Hepatocyte (in vitro differentiated cells): ENCODE measurements around the gene SUSD3. TPM values are rescaled to one million over a fixed set of nuclear protein-coding genes. Genes with fewer than 3 reads are reported as not detected.

ENCODE experiments used
- DNase-seq: peaks from one replicate; pipeline ENCODE4 v3.0.0-alpha.2; 2016; ENCODE audit warnings: low spot score
- H2AFZ ChIP-seq: fragments of 200-600 bp; sonication (generic); 2 replicates; pipeline ENCODE4 v1.6.0; 2016; ENCODE audit warnings: antibody characterized with exemption, mild to moderate bottlenecking
- H3K27ac ChIP-seq: fragments of 200-600 bp; sonication (generic); 2 replicates; pipeline ENCODE4 v1.5.1; 2016; ENCODE audit warnings: mild to moderate bottlenecking
- H3K27me3 ChIP-seq: fragments of 200-600 bp; sonication (generic); 2 replicates; pipeline ENCODE4 v1.6.1; 2016
- H3K36me3 ChIP-seq: fragments of 200-600 bp; sonication (generic); replicated peaks from 2 replicates; pipeline ENCODE4 v1.5.1; 2016; ENCODE audit warnings: low read depth; ENCODE audit not compliant: insufficient read depth
- H3K4me1 ChIP-seq: fragments of 200-600 bp; sonication (generic); 2 replicates; pipeline ENCODE4 v1.5.1; 2016; ENCODE audit warnings: mild to moderate bottlenecking, moderate library complexity; ENCODE audit not compliant: insufficient read depth
- H3K4me2 ChIP-seq: fragments of 200-600 bp; sonication (generic); 2 replicates; pipeline ENCODE4 v1.6.0; 2016
- H3K4me3 ChIP-seq: fragments of 200-600 bp; sonication (generic); 2 replicates; pipeline ENCODE4 v1.5.1; 2016; ENCODE audit warnings: mild to moderate bottlenecking
- H3K79me2 ChIP-seq: fragments of 200-600 bp; sonication (generic); 2 replicates; pipeline ENCODE4 v1.6.0; 2017; ENCODE audit warnings: mild to moderate bottlenecking
- H3K9me2 ChIP-seq: fragments of 200-600 bp; sonication (generic); replicated peaks from 2 replicates; pipeline ENCODE4 v1.6.0; 2017; ENCODE audit warnings: mild to moderate bottlenecking; ENCODE audit not compliant: insufficient read depth
- H3K9me3 ChIP-seq: fragments of 200-600 bp; sonication (generic); 2 replicates; pipeline ENCODE4 v1.5.1; 2016; ENCODE audit warnings: low read depth, mild to moderate bottlenecking
- H4K20me1 ChIP-seq: fragments of 200-600 bp; sonication (generic); 2 replicates; pipeline ENCODE4 v1.6.0; 2016; ENCODE audit warnings: mild to moderate bottlenecking; ENCODE audit not compliant: insufficient read depth, poor library complexity, severe bottlenecking
- CTCF ChIP-seq: fragments of 200-600 bp; sonication (generic); IDR thresholded peaks from 2 replicates; pipeline ENCODE4 v1.5.1; 2016; ENCODE audit warnings: antibody characterized with exemption, mild to moderate bottlenecking; ENCODE audit not compliant: poor library complexity
- EZH2 ChIP-seq: fragments of 200-600 bp; sonication (generic); IDR thresholded peaks from 2 replicates; pipeline ENCODE4 v1.6.1; 2016; ENCODE audit warnings: antibody characterized with exemption, mild to moderate bottlenecking, borderline replicate concordance
- EZH2phosphoT487 ChIP-seq: fragments of 200-600 bp; sonication (generic); IDR thresholded peaks from one replicate; pipeline ENCODE4 v1.6.1; 2018; ENCODE audit warnings: antibody characterized with exemption, mild to moderate bottlenecking, low read depth, moderate library complexity; ENCODE audit not compliant: unreplicated experiment, severe bottlenecking
- WGBS: methylation state at CpG from one replicate; pipeline ENCODE4 v1.1.6; 2016; ENCODE audit warnings: low lambda C conversion rate; ENCODE audit errors: missing lambda C conversion rate; 5-methylcytosine and 5-hydroxymethylcytosine counted together
- polyA plus RNA-seq: library from polyadenylated mRNA; unstranded; fragments of >200 nt; fragmentation: Nextera tagmentation; extraction: Ambion mirVana; gene quantifications from 2 replicates; pipeline ENCODE4 v1.2.1, GENCODE V29; 2016
- total RNA-seq: library from RNA; depleted of rRNA; stranded (reverse); fragments of >200 nt; gene quantifications from 2 replicates; pipeline ENCODE4 v1.2.3, GENCODE V29; 2014

The SUSD3 gene
- total and polyA plus RNA-seq, 2 experiments from 2014 or later: 11.4 to 17.3 TPM

- no peaks in the 10 kb centered on the region for H3K9me3 ChIP-seq
- no peak overlapping the region for H2AFZ ChIP-seq
- H3K4me2 ChIP-seq: no peak overlapping the region
- no peak overlapping the region for H3K4me3 ChIP-seq
- H3K9me2 ChIP-seq: no peaks in the 10 kb centered on the region
- no peaks in the 10 kb centered on the region for H3K36me3 ChIP-seq
- no peaks in the 10 kb centered on the region for H3K79me2 ChIP-seq
- WGBS: 80% methylated on average over 18 of the region's 18 CpGs
- H4K20me1 ChIP-seq: no peaks in the 10 kb centered on the region
- H3K27me3 ChIP-seq: no peaks in the 10 kb centered on the region
- TF ChIP-seq EZH2phosphoT487 (no peak), CTCF (no peak), EZH2 (no peak)
- H3K4me1 ChIP-seq: peaks cover 4% of the 10 kb centered on the region
- DNase-seq: peak; percentile 6
- H3K27ac ChIP-seq: no peak overlapping the region
These were observed 24.4 kb downstream of the SUSD3 start for GRCh38 chr9:93082841-93083411.

- no peaks in the 10 kb centered on the region for H3K36me3 ChIP-seq
- no peaks in the 10 kb centered on the region for H4K20me1 ChIP-seq
- TF ChIP-seq EZH2phosphoT487: no peak
- no peak for TF ChIP-seq EZH2
- TF ChIP-seq CTCF: no peak
- H2AFZ ChIP-seq: no peak overlapping the region
- DNase-seq: no peak
- no peaks in the 10 kb centered on the region for H3K9me2 ChIP-seq
- no peak overlapping the region for H3K4me3 ChIP-seq
- 90% methylated on average over 8 of the region's 8 CpGs for WGBS
- H3K27ac ChIP-seq: no peak overlapping the region
- H3K79me2 ChIP-seq: no peaks in the 10 kb centered on the region
- peaks cover 4% of the 10 kb centered on the region for H3K4me1 ChIP-seq
- no peaks in the 10 kb centered on the region for H3K27me3 ChIP-seq
- no peak overlapping the region for H3K4me2 ChIP-seq
- H3K9me3 ChIP-seq: no peaks in the 10 kb centered on the region
These were observed 25.3 kb downstream of the SUSD3 start for GRCh38 chr9:93083592-93084470.

GRCh38 chr9:93084471-93084881 is 26.0 kb downstream of the SUSD3 start:
- Histone ChIP-seq H3K27ac (no peak overlapping the region), H2AFZ (no peak overlapping the region), H3K27me3 (no peaks in the 10 kb centered on the region), H3K4me1 (peaks cover 4% of the 10 kb centered on the region), H3K79me2 (no peaks in the 10 kb centered on the region), H3K4me3 (no peak overlapping the region), H3K4me2 (no peak overlapping the region), H3K36me3 (no peaks in the 10 kb centered on the region), H3K9me2 (no peaks in the 10 kb centered on the region), H3K9me3 (no peaks in the 10 kb centered on the region), H4K20me1 (no peaks in the 10 kb centered on the region)
- 95% methylated on average over 6 of the region's 6 CpGs for WGBS
- no peak for DNase-seq
- no peak for TF ChIP-seq EZH2
- no peak for TF ChIP-seq EZH2phosphoT487
- no peak for TF ChIP-seq CTCF
